Dedifferentiated amniotic fluid mesenchymal stem cell (primary cell): ENCODE measurements around the gene ACCS.

Source experiments
- DNase-seq: peaks from one replicate; pipeline ENCODE4 v3.0.0-alpha.2; 2016; ENCODE audit errors: extremely low spot score

The ACCS gene

GRCh38 chr11:44090539-44090938 is 24.5 kb downstream of the ACCS start:
- no peak for DNase-seq

- DNase-seq, result peak; percentile 87
These were observed 28.3 kb downstream of the ACCS start for GRCh38 chr11:44094260-44094868.

GRCh38 chr11:44095506-44096359 is 29.7 kb downstream of the ACCS start, which contains the start of gene EXT2:
Gene EXT2, plus strand, starts transcription at chr11:44095678. Its CDS starts 12,035 bp downstream, at chr11:44107713.
- DNase-seq, result peak; percentile 76

GRCh38 chr11:44096360-44097185 is 30.5 kb downstream of the ACCS start:
- no peak for DNase-seq

- no peak for DNase-seq
These were observed 31.8 kb downstream of the ACCS start for GRCh38 chr11:44097821-44098220.

DNA sequence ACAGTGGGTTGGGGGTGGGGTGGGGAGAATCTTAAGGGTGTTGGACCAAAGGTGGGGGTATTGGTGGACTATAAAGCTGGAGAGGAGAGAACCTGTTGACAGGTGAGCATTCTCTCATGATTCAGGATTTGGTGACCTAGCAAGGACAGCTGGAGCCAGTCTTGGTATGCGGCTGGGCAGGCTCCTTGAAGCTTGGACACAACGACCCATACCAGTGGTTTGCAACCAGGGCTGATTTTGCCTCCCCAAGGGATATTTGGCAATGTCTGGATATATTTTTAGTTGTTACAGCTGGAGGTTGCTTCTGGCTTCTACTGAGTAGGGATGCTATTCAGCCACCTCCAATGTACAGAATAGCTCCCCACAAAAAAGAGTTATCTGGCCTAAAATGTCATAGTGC is 35.0 kb downstream of the ACCS start:
- DNase-seq, result no peak

DNA sequence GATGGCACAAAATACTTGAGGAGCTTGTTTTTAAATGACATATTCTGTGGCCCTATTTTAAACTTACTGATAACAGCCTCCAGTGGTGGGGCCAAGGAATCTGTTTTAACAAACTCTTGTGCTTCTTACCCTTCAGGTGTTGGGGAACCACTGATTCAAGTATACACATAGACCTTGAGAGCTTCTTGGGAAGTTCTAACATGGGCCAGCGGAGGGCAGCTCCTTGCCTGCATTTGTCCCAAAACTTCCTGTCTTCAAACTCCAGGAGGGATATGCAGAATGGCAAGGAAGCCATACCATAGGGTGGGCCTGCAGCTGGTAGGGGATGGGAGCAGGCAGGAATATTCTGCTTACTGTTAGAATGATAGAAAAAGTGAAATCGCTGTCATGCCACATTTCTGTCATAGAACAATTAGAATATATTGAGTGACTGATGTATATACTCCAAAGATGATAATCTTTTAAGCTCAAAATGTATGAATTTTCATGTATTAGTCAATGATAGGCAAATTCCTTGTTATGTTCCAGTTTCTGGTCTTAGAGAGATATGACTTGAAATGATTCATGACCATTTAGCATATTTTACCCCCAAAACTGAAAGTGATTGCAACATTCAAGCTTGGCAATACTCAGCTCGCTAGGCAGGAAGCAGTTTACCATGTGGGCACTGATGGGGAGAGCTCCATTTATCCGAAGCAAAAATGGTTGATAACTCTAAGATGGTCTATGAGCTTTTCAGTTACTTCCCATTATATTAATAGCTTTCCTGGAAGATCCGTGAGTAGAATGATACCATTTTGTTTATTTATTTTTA is 38.6 kb downstream of the ACCS start:
- no peak for DNase-seq

DNA sequence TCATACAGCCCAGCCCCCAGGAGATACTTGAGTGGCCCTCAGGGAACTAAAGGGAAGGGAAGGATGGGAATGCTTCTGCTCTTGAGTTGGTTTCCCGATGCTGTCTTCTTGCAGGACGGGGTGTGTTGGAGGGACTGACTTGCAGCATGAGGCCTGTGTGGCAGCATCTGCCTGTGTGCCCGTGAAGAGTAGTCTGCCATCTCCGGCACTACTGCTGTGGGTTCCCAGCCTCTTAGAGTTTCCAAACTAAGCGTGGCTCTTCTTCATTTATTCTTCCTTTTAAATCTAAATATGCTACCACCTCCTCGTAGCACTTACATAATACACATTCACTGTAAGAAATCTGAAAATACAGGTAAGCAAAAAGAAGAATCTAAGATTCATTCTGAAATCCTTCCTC is 42.2 kb downstream of the ACCS start:
- DNase-seq, result no peak

DNA sequence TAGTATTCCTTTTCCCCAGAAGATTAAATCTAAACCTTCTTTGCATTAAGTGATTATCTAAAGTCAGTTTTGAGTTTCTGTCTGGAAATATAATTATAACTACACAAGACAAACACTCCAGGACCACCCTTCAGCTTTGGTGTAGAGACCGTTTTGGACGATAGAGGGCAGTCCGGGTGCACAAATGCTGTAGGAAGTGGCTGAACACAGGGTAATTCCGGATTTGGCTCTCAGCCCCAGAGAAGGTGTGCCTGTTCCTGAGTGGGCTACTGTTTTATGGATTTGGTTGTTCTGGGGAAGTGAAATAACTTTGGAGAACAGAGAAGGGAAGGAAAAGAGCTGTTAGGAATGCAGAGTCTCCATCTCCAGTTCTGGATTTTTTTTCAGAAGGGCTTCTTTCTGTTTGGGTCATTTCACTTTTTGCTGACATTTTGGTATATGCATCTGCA is 44.2 kb downstream of the ACCS start:
- no peak for DNase-seq

DNA sequence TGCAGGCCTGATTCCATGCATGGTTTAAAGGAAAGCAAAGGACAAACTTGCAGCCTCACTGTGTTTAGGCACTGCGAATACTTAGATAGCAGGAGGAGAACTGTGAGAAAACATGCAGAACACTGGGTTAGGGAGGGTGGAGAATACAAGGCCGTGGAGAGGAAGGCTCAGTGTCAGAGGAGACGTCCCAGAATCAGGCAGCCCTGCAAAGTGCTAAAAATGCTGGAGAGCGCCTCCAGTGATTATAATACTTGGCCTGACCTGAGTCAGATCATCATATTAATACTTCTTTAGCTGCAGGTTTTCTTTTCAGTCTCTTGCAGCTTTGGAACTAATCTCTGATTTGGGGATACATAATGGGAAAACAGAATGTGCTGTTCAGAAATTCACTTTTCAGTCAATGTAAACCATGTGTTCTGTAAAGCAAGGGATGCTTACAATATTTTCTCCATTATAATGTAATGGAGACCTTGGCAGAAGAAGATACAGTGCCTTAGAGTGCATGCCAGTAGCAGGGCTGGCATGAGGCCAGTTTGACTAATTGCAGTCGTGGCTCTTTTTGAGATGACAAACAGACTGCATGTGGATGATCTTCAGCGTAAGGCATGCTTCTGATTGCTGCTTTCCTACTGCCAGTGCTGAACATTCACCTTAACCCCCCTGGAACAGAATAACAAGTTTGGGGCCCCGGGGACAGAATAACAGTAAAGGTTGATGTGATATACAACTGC is 46.2 kb downstream of the ACCS start:
- DNase-seq, result no peak

GRCh38 chr11:44113018-44113417 is 46.9 kb downstream of the ACCS start:
- no peak for DNase-seq

- DNase-seq, result no peak
These were observed 47.5 kb downstream of the ACCS start for GRCh38 chr11:44113572-44113971.

DNA sequence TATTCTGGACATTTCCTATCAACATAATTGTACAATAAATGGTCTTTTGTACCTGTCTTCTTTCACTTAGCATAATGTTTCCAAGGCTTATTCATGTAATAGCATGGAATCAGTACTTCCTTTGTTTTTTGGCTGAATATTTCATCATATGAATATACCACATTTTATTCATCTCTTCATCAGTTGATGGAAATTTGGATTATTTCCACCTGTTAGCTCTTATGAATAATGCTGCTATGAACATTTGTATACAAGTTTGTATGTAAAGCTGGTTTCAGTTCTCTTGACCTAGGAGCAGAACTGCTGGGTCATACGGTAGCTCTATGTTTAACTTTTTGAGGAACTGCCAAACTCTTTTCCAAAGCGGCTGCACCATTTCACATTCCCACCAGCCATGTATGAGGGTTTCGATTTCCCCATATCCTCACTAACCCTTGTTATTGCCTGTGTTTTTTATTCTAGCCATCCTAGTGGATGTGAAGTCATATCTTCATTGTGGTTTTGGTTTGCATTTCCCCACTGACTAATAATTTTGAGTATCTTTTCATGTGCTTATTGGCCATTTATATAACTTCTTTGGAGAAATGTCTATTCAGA is 50.3 kb downstream of the ACCS start:
- no peak for DNase-seq

DNA sequence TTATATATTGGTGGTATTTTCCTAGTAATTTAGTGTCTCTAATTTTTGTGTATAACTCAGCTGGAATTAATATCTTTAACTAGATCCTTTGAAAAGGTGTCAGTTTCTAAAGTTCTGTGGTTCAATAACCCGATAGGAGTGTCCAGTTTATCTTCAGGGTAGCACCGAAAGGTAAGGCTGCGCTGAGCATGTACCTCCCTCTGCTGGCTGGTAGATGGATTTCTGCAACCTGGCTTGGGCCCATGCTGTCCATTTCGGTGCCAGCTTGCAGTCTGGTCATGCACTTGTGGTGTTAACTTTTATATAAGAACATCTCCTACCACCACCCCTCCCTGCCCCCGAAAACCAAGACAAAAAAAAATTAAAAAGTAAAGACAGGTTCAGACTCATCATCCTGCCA is 54.1 kb downstream of the ACCS start:
- no peak for DNase-seq

DNA sequence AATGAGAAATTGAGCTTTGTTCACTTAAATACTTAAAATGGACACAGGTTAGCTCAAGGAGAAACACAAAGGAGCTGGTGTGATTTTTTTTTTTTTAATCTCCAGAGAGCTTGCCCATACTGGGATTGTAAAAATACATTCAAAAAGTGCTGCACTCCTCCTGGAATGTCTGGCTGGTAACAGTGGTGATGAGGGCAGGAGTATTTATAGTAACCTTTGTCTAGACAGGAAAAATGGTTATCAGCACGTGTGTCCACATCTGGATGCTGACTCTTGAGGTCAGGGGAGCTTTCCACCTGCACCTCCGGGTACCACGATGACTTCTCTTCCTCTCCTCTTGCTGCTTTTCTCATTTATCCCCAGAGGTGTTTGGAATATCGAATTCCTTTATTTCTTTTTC is 59.5 kb downstream of the ACCS start:
- DNase-seq, result no peak

GRCh38 chr11:44126304-44126703 is 60.2 kb downstream of the ACCS start:
- DNase-seq, result no peak

- no peak for DNase-seq
These were observed 61.1 kb downstream of the ACCS start for GRCh38 chr11:44127130-44127529.

DNA sequence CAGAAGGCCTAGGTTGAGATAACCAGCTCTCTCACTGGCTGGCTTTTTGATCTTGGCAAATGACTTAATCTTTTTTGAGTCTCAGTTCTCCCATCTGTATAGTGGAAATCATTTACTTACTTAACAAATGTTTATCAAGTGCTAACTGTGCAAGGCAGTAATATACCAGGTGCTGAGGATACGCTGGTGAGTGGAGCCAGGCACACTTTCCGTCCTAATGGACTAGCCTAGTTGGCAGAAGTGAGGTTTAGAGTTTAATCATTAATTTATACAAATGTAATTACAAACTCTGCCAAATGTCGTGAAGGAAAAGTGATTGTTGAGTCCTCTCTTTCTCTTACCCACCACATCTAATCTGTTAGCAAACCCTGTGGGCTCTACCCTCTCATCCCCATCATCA is 62.7 kb downstream of the ACCS start:
- DNase-seq, result no peak

GRCh38 chr11:44130751-44131150 is 64.7 kb downstream of the ACCS start:
- no peak for DNase-seq

DNA sequence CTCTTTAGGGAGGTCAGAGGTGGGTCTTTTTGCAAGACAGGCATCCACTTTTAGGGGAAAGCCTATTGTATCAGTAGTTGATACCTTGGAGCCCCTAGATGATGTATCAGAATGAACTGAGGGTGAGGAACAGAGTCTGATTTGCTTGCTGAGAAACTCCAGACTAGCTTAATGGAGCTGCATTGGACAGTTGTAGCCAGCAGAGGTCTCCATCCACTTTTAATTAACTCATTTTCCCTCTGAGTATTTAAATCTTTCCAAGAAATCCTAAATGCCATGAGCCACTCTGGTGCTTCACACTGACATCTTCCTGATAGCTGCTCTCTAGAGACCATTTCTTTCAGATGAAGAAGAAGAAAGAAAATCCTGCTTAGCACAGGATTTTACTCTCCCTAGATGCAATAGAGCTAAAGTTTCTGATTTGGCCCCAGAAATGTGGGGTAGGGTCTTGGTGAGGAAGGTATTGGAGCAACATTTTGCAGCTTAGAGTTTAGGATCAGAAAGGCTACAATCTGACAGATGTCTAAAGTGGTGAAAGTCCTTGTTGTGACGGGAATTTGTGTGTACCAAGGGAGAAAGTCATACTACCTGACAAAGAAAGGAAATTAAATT is 67.4 kb downstream of the ACCS start:
- peak; percentile 61 for DNase-seq
